ENCODE measurements around the gene GSN. TPM values are rescaled to one million over a fixed set of nuclear protein-coding genes. Genes with fewer than 3 reads are reported as not detected.

Gene GSN
- total RNA-seq, 1 experiment from 2014 or later = 13.8 TPM

DNA sequence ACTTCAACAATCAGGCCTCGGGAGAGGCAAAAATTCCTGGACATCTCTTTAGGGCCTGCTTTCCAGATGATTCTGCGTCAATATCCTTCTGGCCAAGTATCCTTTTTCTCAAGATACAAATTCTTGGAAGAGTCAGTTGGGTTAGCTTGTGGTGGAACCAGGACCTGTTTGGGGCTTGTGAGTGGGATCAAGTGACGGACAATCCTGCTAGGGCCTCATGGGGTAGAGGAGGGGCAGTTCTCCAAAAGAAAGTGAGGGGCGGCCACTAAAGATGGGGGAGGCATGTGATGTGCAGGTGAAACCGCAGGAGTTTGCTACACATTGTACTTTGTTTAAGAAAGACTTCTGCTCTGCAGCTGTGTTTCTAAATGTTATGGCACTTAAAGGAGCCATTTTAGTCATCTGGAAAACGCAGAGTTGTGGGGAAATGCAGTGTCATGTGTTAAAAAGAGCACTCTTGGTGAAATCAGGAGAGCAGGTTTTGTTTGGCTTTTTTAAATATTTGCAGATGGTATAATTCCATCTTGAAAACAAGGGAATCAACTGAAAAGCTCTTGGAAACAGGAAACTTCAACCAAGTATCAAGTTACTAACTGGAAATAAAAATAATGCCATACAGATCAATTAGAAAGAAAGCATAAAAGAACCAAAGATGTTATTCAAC lies 27.4 kb upstream of the GSN start:
- in situ Hi-C loops (cut with HindIII; ENCODE audit: low pct_unique_long_range_greater_than_20kb, low sequenced_read_pairs) = no loop called here
- no peak for DNase-seq (ENCODE audit: low read depth)

DNA sequence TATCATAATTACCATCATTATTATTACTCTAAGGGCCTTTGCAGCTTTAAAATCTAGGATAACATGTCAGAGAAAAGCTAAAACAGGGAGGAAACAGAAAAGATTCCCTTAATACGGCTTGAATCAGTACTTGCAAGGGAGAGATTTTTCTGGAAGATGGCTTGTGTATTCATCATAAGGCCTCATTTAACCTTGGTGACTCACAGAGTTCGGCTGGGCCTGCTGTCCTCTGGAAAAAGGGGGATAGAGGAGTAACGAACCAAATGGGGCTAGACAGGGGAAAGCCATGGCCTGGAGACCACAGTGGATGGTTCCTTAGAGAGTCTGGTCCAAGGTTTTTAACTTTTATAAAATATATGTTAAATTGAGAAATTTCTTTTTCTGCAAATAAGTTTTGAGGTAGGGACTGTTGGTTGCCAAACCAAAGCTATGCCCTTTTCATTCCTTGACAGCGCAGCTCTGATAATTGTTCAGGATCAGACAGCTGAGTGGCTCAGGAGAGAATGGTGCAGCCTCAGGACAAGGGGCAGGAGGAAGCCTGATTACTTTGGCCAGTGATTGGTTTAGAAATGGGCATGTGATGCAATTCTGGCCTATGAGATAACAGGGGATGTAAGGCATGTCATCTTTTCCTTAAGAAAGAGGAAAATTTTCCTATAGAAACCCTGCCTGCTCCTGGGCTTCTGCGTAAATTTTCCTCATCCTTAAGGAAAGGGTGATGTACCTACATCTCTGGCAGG lies 25.6 kb upstream of the GSN start:
- no peak for DNase-seq (ENCODE audit: low read depth)

DNA sequence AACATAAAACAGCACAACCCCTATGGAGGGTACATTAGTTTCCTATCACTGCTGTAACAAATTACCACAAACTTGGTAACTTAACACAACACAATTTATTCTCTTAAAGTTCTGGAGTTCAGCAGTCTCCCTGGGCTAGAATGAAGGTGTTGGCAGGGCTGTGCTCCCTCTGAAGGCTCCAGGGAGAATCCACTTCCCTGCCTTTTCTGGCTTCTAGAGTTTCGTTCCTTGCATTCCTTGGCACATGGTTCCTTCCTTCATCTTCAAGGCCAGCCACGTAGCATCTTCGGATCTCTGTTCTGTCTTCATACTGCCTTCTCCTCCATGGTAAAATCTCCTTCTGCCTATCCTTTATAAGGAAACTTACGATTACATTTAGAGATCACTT lies 25.0 kb upstream of the GSN start:
- in situ Hi-C loops (cut with HindIII; ENCODE audit: low pct_unique_long_range_greater_than_20kb, low sequenced_read_pairs) = no loop called here
- no peak for DNase-seq (ENCODE audit: low read depth)

More for the DNA sequence above, 25.6 kb upstream of the GSN start:
- in situ Hi-C loops (cut with HindIII; ENCODE audit: low pct_unique_long_range_greater_than_20kb, low sequenced_read_pairs) = no loop called here

DNA sequence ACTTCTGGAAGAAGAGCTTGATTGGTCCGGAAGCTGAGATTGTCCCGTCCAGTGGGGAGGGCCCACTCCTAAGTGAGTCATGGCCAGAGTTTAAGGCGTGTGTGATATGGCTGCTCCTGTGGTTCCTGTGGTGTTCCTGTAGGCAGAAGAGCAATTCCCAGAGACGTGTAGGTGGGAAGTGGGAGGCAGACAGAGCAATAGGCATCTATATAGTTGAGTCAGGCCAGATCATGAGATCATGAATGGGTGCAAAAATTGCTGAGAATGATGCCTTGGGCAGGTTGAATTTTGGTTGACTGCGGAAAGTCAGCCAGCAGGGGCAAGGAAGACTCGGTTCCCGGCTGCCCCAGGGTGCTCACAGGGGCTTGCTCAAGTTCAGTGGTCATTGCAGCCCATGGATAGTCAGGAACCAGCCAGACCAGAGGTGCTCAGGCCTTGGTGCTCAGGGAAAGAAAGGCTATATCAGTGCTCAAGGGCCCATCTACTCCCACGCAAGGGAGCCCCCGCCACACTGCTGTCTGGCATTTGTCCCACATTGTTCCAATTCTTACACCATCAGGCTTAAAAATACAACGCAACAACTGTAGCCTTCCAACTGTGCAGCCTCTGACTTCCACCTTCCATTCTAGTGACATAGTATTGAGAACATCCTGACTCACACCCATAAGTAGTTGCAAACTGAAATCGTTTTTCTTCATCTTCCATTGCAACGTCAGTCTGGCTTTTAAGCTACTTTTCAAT lies 21.0 kb upstream of the GSN start:
- DNase-seq (ENCODE audit: low read depth) = no peak
- in situ Hi-C loops (cut with HindIII; ENCODE audit: low pct_unique_long_range_greater_than_20kb, low sequenced_read_pairs) = no loop called here

DNA sequence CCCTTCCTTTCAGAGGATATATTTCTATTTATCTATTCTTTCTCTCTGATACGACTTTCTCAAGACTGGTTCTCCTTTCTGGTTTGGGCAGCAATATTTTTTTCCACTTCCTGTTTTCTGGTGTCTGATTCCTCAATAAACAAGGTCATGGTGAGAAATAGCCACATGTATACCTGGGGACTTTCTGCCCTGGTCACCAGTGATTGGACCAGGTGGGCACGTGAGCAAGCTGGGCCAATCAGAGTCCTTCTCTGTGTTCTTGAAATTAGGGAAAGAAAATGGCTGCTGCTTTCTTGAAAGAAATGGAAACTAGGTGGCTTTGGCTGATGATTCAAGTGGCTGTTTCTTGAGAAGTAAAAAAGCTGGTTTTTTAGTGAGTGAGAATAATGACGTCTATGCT lies 18.4 kb upstream of the GSN start:
- in situ Hi-C loops (cut with HindIII; ENCODE audit: low pct_unique_long_range_greater_than_20kb, low sequenced_read_pairs) = no loop called here
- DNase-seq (ENCODE audit: low read depth) = no peak

DNA sequence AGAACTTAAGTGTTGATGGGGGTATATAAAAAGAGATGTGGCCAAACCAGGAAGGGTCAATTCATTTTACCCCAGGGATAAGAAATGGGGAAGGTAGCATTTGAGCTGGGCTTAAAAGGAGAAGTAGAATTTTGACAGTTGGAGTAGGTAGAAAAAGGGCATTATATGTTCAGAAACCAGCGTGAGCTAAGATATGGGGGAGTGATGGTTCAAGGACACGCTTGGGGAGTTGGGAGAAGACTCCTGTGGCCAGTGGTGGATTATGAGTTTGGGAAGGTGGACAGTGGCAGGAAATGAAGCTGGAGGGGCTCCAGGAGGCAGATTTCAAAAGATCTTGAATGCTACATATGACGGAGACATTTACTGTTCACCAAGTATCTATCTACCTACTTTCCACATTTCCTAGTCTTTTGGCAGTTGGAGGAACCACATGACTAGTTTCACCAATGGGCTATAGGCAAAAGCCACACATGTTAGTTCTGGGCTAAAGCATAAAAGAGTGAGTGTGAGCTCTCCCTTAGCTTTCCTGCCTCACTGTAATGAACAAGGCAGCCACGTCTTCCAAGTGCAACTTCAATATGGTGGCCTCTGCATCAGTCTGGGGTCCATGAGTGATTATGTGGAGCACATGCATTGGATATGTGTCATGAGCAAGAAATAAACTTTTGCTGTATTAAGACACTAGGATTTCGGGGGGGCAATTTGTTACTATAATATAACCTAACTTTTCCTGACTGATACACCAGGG lies 15.7 kb upstream of the GSN start:
- DNase-seq (ENCODE audit: low read depth) = no peak
- in situ Hi-C loops (cut with HindIII; ENCODE audit: low pct_unique_long_range_greater_than_20kb, low sequenced_read_pairs) = no loop called here

DNA sequence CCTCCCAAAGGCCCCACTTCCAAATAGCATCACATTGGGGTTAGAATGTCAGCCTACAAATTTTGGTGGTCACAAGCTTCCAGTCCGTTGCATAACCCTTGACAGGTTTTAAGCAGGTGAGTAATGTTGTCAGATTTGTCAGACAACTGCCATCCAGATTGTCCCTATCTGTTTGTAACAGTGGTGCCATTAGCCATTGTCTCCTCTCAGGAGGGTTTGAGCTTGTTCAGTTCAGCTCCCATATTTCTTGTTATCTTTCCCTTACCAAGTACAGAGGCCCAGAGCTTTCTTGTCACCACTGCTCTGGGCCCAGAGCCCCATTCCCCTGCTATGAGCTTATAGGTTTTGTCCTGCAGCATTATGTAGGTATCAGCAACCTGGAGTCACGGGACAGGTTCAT lies 14.8 kb upstream of the GSN start:
- in situ Hi-C loops (cut with HindIII; ENCODE audit: low pct_unique_long_range_greater_than_20kb, low sequenced_read_pairs) = no loop called here
- no peak for DNase-seq (ENCODE audit: low read depth)

DNA sequence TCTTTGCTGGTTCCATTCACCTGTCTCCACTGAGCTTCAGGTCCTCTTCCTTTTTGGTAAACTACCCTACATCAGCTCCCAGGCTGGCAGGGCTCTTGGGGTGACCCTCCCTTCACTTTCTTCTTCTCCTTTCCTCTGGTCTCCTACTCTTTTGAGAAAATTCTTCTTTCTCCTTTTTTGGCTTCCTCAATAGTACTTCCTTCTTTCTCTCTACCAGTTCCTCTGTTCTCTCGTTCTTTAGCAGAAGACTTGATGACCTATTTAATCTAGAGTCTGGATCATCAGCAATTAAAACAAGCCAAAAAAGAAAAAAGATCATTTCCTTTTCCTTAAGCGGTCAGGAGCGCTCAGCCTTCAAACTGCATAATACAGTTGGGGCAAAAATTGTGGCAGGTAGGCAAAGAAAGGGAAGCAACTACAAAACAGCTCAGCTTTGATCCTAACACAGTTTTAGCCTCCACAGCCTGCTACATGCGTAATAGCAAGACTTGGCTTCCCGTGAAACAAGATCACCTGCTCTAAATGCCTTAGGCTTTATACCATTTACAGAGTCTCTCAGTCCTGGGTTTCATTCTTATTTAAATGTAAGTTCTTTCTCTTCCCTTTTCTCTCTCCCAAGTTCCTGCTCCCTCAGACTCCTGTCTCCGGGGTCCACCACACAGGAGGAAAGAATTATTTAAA lies 14.0 kb upstream of the GSN start:
- in situ Hi-C loops (cut with HindIII; ENCODE audit: low pct_unique_long_range_greater_than_20kb, low sequenced_read_pairs) = no loop called here
- DNase-seq (ENCODE audit: low read depth) = no peak

DNA sequence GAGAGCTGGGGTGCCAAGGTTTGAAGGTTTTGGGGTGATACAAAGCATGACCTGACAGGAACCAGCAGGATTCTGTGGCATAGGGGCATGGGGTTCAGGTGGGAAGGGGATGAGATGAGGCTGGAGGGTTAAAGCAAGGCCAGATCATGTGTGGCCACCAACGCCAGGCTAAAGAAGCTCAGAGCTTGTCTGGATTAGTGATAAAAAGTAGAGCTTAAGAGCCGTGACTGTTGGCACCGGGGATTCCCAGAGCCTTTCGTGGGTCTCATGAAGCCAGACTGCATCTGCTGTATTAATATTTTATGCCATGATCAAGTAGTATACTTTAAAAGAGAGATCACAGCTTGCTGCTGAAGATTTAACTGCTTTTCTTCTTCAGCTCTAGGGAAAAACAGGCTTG lies 8.5 kb upstream of the GSN start:
- in situ Hi-C loops (cut with HindIII; ENCODE audit: low pct_unique_long_range_greater_than_20kb, low sequenced_read_pairs) = no loop called here
- DNase-seq (ENCODE audit: low read depth) = no peak

DNA sequence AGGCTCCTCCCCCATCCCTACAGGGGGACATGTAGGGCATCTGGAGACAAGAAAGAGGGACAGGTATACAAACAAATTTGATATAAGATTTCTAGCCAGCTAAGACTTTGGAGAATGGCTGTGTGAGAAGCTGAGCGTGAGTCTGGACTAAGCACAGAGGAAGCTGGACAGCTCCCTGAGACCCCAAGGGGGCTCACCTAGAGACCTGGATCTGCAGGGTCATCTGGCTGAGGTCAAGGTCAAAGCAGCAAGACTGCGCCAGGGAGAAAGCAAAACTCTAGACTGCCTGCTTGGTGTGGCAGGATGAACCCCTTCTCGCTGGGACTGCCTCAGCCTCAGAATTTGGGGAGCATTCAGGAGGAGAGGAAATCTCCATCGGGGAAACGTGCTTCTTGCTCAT lies 8.0 kb upstream of the GSN start:
- in situ Hi-C loops (cut with HindIII; ENCODE audit: low pct_unique_long_range_greater_than_20kb, low sequenced_read_pairs) = no loop called here
- DNase-seq (ENCODE audit: low read depth) = no peak

DNA sequence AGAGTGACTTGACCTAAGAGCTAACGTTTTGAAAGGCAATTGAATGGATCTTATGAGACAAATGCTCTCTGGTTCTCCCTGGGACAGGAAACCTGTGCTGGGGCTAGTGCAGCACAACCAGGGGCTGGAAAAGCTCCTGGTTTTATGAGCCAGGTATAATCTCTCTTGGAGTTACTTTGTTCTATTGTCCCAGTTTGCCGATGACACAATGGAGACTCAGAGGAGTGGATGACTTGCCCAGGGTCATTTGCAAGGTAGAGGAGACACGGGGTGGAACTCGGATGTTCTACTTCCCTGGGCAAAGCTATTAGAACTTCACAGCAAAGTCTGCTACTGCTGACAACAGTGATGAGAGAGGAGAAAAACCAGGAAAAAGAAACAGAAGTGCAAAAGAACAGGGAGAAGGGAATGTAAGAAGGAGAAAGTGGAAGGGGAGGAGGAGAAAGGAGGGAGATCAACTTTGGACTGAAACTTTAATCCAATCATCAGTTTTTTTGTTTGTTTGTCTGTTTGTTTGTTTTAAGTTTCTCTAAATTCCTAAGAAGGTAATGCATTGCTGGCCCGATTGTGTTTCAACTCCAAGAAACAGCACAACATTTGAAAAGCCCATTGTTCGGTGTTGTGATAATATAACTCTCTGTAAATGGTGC lies 7.4 kb upstream of the GSN start:
- in situ Hi-C loops (cut with HindIII; ENCODE audit: low pct_unique_long_range_greater_than_20kb, low sequenced_read_pairs) = no loop called here
- no peak for DNase-seq (ENCODE audit: low read depth)

DNA sequence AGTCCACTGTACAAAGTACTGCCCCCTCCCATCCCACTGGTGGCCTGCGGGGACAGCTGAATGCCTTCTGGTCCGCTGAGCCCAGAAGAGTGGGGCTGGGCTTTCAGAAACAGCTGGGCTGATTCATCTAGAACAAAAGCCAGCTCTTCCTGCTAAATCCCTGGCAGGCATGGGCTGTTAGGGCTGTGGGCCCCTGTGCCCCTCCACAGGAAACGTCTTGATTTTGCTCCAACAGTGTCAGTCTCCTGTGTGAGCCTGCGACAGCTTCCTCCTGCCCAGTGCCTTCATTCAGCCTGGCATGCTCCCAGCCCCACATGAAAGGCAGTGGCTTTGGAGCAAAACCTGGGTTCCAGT lies 6.9 kb upstream of the GSN start:
- DNase-seq (ENCODE audit: low read depth) = no peak
- in situ Hi-C loops (cut with HindIII; ENCODE audit: low pct_unique_long_range_greater_than_20kb, low sequenced_read_pairs) = no loop called here

DNA sequence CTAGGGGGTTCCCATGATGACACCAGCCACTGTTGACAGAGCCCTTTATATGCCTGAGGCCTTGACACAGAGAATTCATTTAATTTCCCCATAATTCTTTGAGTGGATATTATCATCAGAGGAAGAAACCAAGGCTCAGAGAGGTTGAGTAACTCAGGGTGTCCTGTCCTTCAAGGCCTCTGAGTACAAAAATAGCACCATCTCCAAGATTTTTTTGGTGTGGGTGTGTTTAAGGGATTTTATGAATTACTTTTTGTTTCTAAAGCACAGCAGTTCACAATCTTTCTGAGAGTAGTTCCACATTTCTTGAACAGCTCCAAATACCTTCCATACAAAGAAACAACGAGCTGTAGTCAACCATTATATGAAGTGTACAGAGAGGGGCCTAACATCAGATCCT lies 6.2 kb upstream of the GSN start:
- in situ Hi-C loops (cut with HindIII; ENCODE audit: low pct_unique_long_range_greater_than_20kb, low sequenced_read_pairs) = no loop called here
- no peak for DNase-seq (ENCODE audit: low read depth)

DNA sequence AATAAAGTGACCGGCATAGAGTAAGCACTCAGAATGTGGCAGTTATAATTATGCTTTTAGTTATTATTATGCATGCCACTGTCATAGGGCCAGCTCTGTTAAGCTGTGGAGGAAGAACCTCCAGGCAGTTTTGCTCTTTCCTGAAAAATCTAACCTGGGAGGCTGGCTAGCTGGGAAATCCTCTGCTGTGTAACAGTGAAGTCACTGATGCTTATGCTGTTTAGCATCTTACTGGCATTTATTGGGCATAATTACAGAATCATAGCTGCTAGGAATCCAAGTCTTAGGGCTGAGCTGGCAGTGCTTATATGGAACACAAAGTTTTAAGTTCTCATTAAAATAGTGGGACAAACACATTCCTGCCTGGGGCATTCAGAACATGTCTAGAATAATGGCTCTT lies 5.5 kb upstream of the GSN start:
- no peak for DNase-seq (ENCODE audit: low read depth)
- in situ Hi-C loops (cut with HindIII; ENCODE audit: low pct_unique_long_range_greater_than_20kb, low sequenced_read_pairs) = no loop called here

DNA sequence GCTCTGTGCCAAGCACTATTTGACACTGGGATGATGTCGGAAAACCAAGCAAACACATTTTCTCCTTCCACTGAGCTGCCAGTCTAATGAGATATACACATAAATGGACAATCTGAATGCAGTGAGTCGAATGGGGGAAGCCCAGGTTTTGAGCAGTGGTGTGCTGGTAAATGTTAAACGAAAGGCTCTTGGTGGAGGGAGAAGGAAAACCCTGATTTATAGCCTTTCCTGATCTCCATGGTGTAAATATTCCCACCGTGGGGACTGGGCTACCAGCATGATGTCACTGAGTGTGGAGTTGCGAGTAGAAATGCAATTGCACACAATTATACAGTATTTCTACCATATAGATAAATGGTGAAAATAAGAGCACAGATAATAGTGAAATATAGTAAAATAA lies 5.0 kb upstream of the GSN start:
- no peak for DNase-seq (ENCODE audit: low read depth)
- in situ Hi-C loops (cut with HindIII; ENCODE audit: low pct_unique_long_range_greater_than_20kb, low sequenced_read_pairs) = no loop called here

DNA sequence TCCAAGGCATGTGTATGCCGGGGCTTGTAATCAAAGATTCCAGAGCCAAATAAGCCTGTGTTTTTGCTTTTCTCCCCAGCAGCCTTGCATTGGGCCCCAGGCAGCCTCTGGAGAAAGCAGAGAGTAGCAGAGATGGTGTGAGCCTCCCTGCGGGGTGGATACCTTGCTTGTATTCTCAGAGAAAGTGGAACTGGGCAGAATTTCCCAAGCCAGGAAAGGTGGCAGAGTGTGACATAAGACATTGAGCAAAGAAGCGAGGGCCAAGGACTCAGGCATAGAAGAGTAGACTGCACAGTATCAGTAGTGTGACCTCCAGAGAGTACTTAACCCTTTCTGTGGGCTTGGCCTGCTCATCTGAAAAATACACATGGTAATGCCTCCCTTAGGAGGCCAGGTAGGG lies 1.6 kb upstream of the GSN start:
- in situ Hi-C loops (cut with HindIII; ENCODE audit: low pct_unique_long_range_greater_than_20kb, low sequenced_read_pairs) = no loop called here
- DNase-seq (ENCODE audit: low read depth) = no peak

DNA sequence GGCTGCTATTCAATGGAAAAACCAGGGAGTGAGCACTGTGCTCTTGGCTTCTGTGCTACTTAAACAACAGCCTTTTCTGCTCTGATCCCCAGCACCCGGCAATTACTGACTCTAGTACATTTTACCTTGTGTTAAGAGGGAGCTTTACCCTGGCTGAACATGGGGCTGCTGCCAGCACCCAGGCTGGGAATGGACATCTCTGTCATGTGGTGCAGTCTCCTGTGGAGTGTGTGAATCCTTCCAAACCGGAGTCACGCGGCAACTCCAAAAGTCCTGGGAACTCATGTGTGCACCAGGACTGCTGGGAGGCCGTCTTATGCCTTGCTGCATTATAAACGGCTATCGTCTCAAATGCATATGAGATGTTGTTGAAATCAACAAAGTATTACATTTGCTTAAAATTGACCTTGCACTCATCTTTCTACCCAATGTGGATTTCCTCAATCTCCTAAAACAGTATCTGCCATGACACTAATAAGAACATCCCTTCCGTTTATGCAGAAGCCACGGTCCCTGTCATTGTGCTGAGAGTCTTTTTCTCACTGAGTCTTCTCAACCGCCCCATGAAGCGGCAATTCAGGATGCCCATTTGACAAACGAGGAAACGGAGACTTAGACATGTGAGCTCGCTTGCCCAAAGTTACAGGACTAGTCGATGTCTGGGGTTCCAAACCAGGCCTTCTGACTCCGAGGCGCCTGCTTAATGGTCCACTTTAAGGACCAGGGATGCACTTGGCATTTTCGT lies 884 bp upstream of the GSN start:
- in situ Hi-C loops (cut with HindIII; ENCODE audit: low pct_unique_long_range_greater_than_20kb, low sequenced_read_pairs) = no loop called here
- no peak for DNase-seq (ENCODE audit: low read depth)

DNA sequence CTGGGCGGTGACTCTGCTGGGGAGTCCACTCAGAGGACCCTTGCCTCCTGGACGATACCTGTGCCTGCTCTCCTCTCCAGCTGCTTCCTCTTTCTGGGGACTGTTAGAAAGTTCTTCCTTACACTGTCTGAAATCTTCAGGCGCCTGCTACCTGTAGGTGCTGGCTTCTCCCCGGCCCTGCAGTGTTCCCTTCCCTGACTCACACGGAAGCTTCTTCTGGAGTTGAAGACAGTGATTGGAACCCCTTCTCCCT lies 562 bp downstream of the GSN start:
- in situ Hi-C loops (cut with HindIII; ENCODE audit: low pct_unique_long_range_greater_than_20kb, low sequenced_read_pairs) = no loop called here
- no peak for DNase-seq (ENCODE audit: low read depth)
